Epithelial cell of esophagus (primary cell): ENCODE data around the gene CALCOCO1.
"Not testable (repeated sequence)": the region's sequence is repeated elsewhere in the genome, so short reads cannot be mapped to it uniquely, and the experiment has no call there.

Experiments used
- DNase-seq: peaks from one replicate; pipeline ENCODE4 v3.0.0; 2010; ENCODE audit warnings: low read depth
- H3K4me3 ChIP-seq: 2 replicates; pipeline ENCODE4 v1.5.1; 2011; ENCODE audit warnings: mild to moderate bottlenecking, low read length, control low read depth
- CTCF ChIP-seq: IDR thresholded peaks from 2 replicates; pipeline ENCODE4 v1.5.1; 2011; ENCODE audit warnings: low read depth, mild to moderate bottlenecking, low read length, control low read depth, inconsistent platforms; ENCODE audit not compliant: insufficient read depth; ENCODE audit errors: missing control alignments

CALCOCO1 gene

GRCh38 chr12:53726341-53726740 lies 911 bp downstream of the CALCOCO1 start:
- no peak for TF ChIP-seq CTCF
- H3K4me3 ChIP-seq: peak overlapping the region; percentile 97
- peak; percentile 25 for DNase-seq

GRCh38 chr12:53725824-53726223 lies 1.4 kb downstream of the CALCOCO1 start:
- peak overlapping the region; percentile 97 for H3K4me3 ChIP-seq
- TF ChIP-seq CTCF: no peak
- peak; percentile 38 for DNase-seq

GRCh38 chr12:53722450-53723041 lies 4.7 kb downstream of the CALCOCO1 start:
- no peak for TF ChIP-seq CTCF
- DNase-seq: no peak
- H3K4me3 ChIP-seq: no peak overlapping the region

GRCh38 chr12:53720946-53721345 lies 6.3 kb downstream of the CALCOCO1 start:
- no peak overlapping the region for H3K4me3 ChIP-seq
- no peak for DNase-seq
- no peak for TF ChIP-seq CTCF

GRCh38 chr12:53719649-53720048 lies 7.6 kb downstream of the CALCOCO1 start:
- H3K4me3 ChIP-seq: no peak overlapping the region
- DNase-seq: peak; percentile 17
- no peak for TF ChIP-seq CTCF

GRCh38 chr12:53718567-53718966 lies 8.7 kb downstream of the CALCOCO1 start:
- DNase-seq, H3K4me3 ChIP-seq: not testable (repeated sequence)

- TF ChIP-seq CTCF: no peak
- DNase-seq: no peak
- no peak overlapping the region for H3K4me3 ChIP-seq
These were observed 9.9 kb downstream of the CALCOCO1 start for GRCh38 chr12:53717319-53717718.

- no peak for TF ChIP-seq CTCF
- H3K4me3 ChIP-seq: no peak overlapping the region
- no peak for DNase-seq
These were observed 13.2 kb downstream of the CALCOCO1 start for GRCh38 chr12:53714004-53714403.
